OCI-LY1 (cell line): Measurements from ENCODE around the gene PAGE2B.

Source experiments
- H2AFZ ChIP-seq: fragments of 200-600 bp; sonication (generic), shearing (Covaris generic); 2 replicates; pipeline ENCODE4 v1.6.0; 2014; ENCODE audit warnings: antibody characterized with exemption, mild to moderate bottlenecking, low read length
- H3F3A ChIP-seq: fragments of 200-600 bp; sonication (generic), shearing (Covaris generic); 2 replicates; pipeline ENCODE4 v1.6.0; 2014; ENCODE audit warnings: mild to moderate bottlenecking, antibody characterized with exemption, low read length, moderate library complexity; ENCODE audit not compliant: insufficient read depth
- H3K27ac ChIP-seq: fragments of 200-600 bp; sonication (generic); 2 replicates; pipeline ENCODE4 v1.5.1; 2014; ENCODE audit warnings: low read length, mixed run types, mild to moderate bottlenecking, low read depth; ENCODE audit not compliant: poor library complexity, severe bottlenecking
- H3K27me3 ChIP-seq: fragments of 200-600 bp; sonication (generic); 2 replicates; pipeline ENCODE4 v1.6.0; 2014; ENCODE audit warnings: antibody characterized with exemption, mild to moderate bottlenecking, low read length, moderate library complexity; ENCODE audit not compliant: insufficient read depth
- H3K36me3 ChIP-seq: fragments of 200-600 bp; sonication (generic); 2 replicates; pipeline ENCODE4 v1.6.1; 2014; ENCODE audit warnings: mild to moderate bottlenecking, antibody characterized with exemption, low read length, moderate library complexity, mixed read lengths; ENCODE audit not compliant: insufficient read depth
- H3K4me1 ChIP-seq: fragments of 200-600 bp; sonication (generic); 2 replicates; pipeline ENCODE4 v1.5.1; 2014; ENCODE audit warnings: mild to moderate bottlenecking, low read length, moderate library complexity; ENCODE audit not compliant: insufficient read depth, severe bottlenecking
- H3K4me2 ChIP-seq: fragments of 200-600 bp; sonication (generic), shearing (Covaris generic); 2 replicates; pipeline ENCODE4 v1.6.1; 2014; ENCODE audit warnings: low read length
- H3K4me3 ChIP-seq: fragments of 200-600 bp; sonication (generic); 2 replicates; pipeline ENCODE4 v1.5.1; 2014; ENCODE audit warnings: low read length, low read depth, mild to moderate bottlenecking, mixed read lengths; ENCODE audit not compliant: poor library complexity, severe bottlenecking
- H3K79me2 ChIP-seq: fragments of 200-600 bp; shearing (Covaris generic); 2 replicates; pipeline ENCODE4 v1.6.1; 2016; ENCODE audit warnings: mixed run types, low read length, mixed read lengths; ENCODE audit not compliant: insufficient read depth
- H3K9ac ChIP-seq: fragments of 200-600 bp; sonication (generic), shearing (Covaris generic); 2 replicates; pipeline ENCODE4 v1.6.1; 2014; ENCODE audit warnings: mild to moderate bottlenecking, low read length, mixed read lengths
- H3K9me2 ChIP-seq: fragments of 200-600 bp; sonication (generic), shearing (Covaris generic); 2 replicates; pipeline ENCODE4 v1.6.1; 2014; ENCODE audit warnings: low read depth, mild to moderate bottlenecking, low read length, mixed read lengths
- H3K9me3 ChIP-seq: fragments of 200-600 bp; shearing (Covaris generic); 2 replicates; pipeline ENCODE4 v1.6.1; 2014; ENCODE audit warnings: low read length, mixed read lengths
- H4K20me1 ChIP-seq: fragments of 200-600 bp; sonication (generic), shearing (Covaris generic); 2 replicates; pipeline ENCODE4 v1.6.0; 2016; ENCODE audit warnings: mild to moderate bottlenecking, low read length; ENCODE audit not compliant: insufficient read depth
- CTCF ChIP-seq: fragments of 200-600 bp; sonication (generic), shearing (Covaris generic); IDR thresholded peaks from 2 replicates; pipeline ENCODE4 v1.5.1; 2017; ENCODE audit warnings: mild to moderate bottlenecking, antibody characterized with exemption, low read length, moderate library complexity, mixed read lengths
- EZH2 ChIP-seq: fragments of 200-600 bp; sonication (generic), shearing (Covaris generic); IDR thresholded peaks from 2 replicates; pipeline ENCODE4 v1.8.0; 2017; ENCODE audit warnings: borderline replicate concordance, mixed run types, mild to moderate bottlenecking, antibody characterized with exemption, low read length, moderate library complexity, mixed read lengths

PAGE2B gene

GRCh38 chrX:55118574-55118973 lies 43.7 kb downstream of the PAGE2B start:
- Histone ChIP-seq H3K4me1 (no peaks in the 10 kb centered on the region), H3K9me2 (no peaks in the 10 kb centered on the region), H3K27ac (no peak overlapping the region), H2AFZ (no peak overlapping the region), H4K20me1 (no peaks in the 10 kb centered on the region), H3K4me3 (no peak overlapping the region), H3K79me2 (no peaks in the 10 kb centered on the region), H3K27me3 (no peaks in the 10 kb centered on the region), H3K4me2 (no peak overlapping the region), H3K9me3 (no peaks in the 10 kb centered on the region), H3K36me3 (no peaks in the 10 kb centered on the region), H3K9ac (no peak overlapping the region), H3F3A (no peaks in the 10 kb centered on the region)
- TF ChIP-seq EZH2 (no peak), CTCF (no peak)

GRCh38 chrX:55119271-55119670 lies 44.4 kb downstream of the PAGE2B start:
- TF ChIP-seq EZH2 (no peak), CTCF (no peak)
- Histone ChIP-seq H3K9me2 (no peaks in the 10 kb centered on the region), H3K27me3 (no peaks in the 10 kb centered on the region), H3K27ac (no peak overlapping the region), H2AFZ (no peak overlapping the region), H3K36me3 (no peaks in the 10 kb centered on the region), H3F3A (no peaks in the 10 kb centered on the region), H3K79me2 (no peaks in the 10 kb centered on the region), H3K4me2 (no peak overlapping the region), H3K9me3 (no peaks in the 10 kb centered on the region), H3K4me1 (no peaks in the 10 kb centered on the region), H3K4me3 (no peak overlapping the region), H3K9ac (no peak overlapping the region), H4K20me1 (no peaks in the 10 kb centered on the region)

DNA sequence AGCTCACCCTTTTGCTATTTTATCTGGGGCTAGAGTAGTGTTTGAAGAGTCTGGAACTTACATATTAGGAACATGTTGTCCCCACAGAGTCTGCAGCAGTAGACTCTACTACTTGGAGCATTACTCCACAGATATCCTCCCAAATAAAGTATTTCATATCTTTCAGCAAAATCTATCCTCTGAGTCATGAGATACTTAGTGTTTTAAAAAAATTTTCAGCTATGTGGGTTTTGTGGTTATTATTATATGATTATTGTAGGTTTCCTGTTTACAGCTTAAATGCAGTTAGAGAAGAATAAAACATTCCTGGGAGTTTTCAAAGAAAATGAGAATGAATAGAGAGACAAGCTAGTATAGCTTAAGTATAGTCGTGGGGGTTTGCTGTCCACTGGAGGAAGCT lies 44.9 kb downstream of the PAGE2B start:
- H3K4me2 ChIP-seq = no peak overlapping the region
- TF ChIP-seq CTCF = no peak
- TF ChIP-seq EZH2 = no peak
- no peaks in the 10 kb centered on the region for H3K4me1 ChIP-seq
- no peaks in the 10 kb centered on the region for H3K79me2 ChIP-seq
- no peaks in the 10 kb centered on the region for H3F3A ChIP-seq
- no peaks in the 10 kb centered on the region for H3K36me3 ChIP-seq
- no peak overlapping the region for H3K9ac ChIP-seq
- H3K9me2 ChIP-seq = no peaks in the 10 kb centered on the region
- H3K4me3 ChIP-seq = no peak overlapping the region
- no peak overlapping the region for H3K27ac ChIP-seq
- H3K27me3 ChIP-seq = no peaks in the 10 kb centered on the region
- no peak overlapping the region for H2AFZ ChIP-seq
- H4K20me1 ChIP-seq = no peaks in the 10 kb centered on the region
- no peaks in the 10 kb centered on the region for H3K9me3 ChIP-seq
